GM23338 (cell line): ENCODE data around the gene ITGB5.

Source experiments
- CREB1 ChIP-seq: fragments of 250-450 bp; sonication (Bioruptor Pico); IDR thresholded peaks from 2 replicates; pipeline ENCODE4 v1.5.0; 2020; ENCODE audit warnings: low read depth, mild to moderate bottlenecking, moderate library complexity
- EZH2 ChIP-seq: fragments of 200-600 bp; sonication (generic); IDR thresholded peaks from one replicate; pipeline ENCODE4 v1.8.0; 2017; ENCODE audit warnings: antibody characterized with exemption, mild to moderate bottlenecking, low read depth; ENCODE audit not compliant: unreplicated experiment
- EZH2phosphoT487 ChIP-seq: fragments of 200-600 bp; sonication (generic); IDR thresholded peaks from one replicate; pipeline ENCODE4 v1.8.1; 2018; ENCODE audit warnings: antibody characterized with exemption; ENCODE audit not compliant: unreplicated experiment
- NANOG ChIP-seq: IDR thresholded peaks from 2 replicates; pipeline ENCODE4 v1.6.1; 2016; ENCODE audit warnings: antibody characterized with exemption, borderline replicate concordance
- POLR2AphosphoS5 ChIP-seq: IDR thresholded peaks from 2 replicates; pipeline ENCODE4 v1.6.1; 2016; ENCODE audit warnings: antibody characterized with exemption, low read depth
- TF ChIP-seq, protein P1 (sequence below), 2 experiments: fragments of 200-600 bp in 1 of 2; sonication (generic) in 1 of 2; conservative IDR thresholded peaks; 2 replicates each; pipeline versions ENCODE4 v1.5.1 to v1.6.1; 2016 to 2017; ENCODE audit warnings: antibody characterized with exemption in 2 of 2, low read depth in 2 of 2, mild to moderate bottlenecking in 2 of 2, moderate library complexity in 1 of 2
- TF ChIP-seq, protein P2 (sequence below): IDR thresholded peaks from one replicate; pipeline ENCODE4 v1.6.1; 2018; ENCODE audit warnings: antibody characterized with exemption; ENCODE audit not compliant: unreplicated experiment
- TF ChIP-seq, protein P3 (sequence below): IDR thresholded peaks from 2 replicates; pipeline ENCODE4 v1.6.1; 2016; ENCODE audit warnings: antibody characterized with exemption

DNA sequence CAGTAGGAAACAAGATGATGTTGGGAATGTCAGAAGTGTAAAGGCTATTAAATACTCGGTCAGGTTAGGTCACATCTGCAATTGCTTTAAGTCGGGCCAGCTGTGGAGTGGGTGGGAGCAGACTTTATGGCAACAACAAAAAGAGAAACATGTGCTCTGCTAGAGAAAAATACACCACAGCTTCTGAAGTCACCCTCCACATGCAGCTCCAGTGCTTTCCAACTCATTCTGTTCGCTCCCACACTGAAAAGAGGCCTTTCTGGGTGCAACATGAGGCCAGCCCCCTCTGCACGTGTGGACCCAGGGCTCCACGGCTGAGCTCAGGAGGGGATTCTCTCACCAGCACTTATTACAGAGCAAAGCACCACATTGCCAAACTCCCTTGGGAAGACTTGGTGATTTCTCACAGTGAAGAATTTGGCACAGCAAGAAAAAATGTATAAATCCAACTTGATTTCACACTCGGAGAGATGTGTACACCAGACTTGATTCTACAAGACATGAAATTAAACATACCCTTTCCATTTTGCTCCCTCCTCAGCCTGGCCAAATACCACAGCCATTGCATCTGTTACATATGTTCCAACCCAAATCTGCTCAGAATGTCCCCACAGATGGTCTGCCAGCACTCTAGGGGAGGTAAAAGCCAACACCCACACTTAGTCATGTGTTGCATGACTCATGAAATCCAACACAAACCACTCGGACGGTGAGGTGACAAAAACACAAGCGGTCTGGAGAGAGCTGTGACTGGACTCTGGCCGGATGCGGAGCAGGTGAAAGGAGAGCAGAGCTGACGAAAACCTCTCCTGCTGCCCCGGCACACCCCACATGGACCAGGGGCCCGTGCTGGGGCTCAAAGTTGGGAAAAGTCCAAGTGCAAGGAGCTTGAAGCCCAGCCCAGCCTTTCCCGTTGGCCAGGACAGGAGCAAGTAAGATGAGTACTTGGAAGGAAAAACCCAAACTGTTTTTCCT is 74.6 kb downstream of the ITGB5 start:
- TF ChIP-seq POLR2AphosphoS5 (no peak), EZH2phosphoT487 (no peak), EZH2 (no peak), CREB1 (CRISPR knock-in tag) (no peak), NANOG (no peak)
- TF ChIP-seq, protein P1, sequence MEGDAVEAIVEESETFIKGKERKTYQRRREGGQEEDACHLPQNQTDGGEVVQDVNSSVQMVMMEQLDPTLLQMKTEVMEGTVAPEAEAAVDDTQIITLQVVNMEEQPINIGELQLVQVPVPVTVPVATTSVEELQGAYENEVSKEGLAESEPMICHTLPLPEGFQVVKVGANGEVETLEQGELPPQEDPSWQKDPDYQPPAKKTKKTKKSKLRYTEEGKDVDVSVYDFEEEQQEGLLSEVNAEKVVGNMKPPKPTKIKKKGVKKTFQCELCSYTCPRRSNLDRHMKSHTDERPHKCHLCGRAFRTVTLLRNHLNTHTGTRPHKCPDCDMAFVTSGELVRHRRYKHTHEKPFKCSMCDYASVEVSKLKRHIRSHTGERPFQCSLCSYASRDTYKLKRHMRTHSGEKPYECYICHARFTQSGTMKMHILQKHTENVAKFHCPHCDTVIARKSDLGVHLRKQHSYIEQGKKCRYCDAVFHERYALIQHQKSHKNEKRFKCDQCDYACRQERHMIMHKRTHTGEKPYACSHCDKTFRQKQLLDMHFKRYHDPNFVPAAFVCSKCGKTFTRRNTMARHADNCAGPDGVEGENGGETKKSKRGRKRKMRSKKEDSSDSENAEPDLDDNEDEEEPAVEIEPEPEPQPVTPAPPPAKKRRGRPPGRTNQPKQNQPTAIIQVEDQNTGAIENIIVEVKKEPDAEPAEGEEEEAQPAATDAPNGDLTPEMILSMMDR (conservative IDR thresholded peaks at IDR 0.05; ENCODE audit: low read depth in 2 of 2), result no peak
- TF ChIP-seq, protein P2, sequence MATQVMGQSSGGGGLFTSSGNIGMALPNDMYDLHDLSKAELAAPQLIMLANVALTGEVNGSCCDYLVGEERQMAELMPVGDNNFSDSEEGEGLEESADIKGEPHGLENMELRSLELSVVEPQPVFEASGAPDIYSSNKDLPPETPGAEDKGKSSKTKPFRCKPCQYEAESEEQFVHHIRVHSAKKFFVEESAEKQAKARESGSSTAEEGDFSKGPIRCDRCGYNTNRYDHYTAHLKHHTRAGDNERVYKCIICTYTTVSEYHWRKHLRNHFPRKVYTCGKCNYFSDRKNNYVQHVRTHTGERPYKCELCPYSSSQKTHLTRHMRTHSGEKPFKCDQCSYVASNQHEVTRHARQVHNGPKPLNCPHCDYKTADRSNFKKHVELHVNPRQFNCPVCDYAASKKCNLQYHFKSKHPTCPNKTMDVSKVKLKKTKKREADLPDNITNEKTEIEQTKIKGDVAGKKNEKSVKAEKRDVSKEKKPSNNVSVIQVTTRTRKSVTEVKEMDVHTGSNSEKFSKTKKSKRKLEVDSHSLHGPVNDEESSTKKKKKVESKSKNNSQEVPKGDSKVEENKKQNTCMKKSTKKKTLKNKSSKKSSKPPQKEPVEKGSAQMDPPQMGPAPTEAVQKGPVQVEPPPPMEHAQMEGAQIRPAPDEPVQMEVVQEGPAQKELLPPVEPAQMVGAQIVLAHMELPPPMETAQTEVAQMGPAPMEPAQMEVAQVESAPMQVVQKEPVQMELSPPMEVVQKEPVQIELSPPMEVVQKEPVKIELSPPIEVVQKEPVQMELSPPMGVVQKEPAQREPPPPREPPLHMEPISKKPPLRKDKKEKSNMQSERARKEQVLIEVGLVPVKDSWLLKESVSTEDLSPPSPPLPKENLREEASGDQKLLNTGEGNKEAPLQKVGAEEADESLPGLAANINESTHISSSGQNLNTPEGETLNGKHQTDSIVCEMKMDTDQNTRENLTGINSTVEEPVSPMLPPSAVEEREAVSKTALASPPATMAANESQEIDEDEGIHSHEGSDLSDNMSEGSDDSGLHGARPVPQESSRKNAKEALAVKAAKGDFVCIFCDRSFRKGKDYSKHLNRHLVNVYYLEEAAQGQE, result no peak
- TF ChIP-seq, protein P3, sequence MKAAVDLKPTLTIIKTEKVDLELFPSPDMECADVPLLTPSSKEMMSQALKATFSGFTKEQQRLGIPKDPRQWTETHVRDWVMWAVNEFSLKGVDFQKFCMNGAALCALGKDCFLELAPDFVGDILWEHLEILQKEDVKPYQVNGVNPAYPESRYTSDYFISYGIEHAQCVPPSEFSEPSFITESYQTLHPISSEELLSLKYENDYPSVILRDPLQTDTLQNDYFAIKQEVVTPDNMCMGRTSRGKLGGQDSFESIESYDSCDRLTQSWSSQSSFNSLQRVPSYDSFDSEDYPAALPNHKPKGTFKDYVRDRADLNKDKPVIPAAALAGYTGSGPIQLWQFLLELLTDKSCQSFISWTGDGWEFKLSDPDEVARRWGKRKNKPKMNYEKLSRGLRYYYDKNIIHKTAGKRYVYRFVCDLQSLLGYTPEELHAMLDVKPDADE, result no peak
